CD4-positive, alpha-beta T cell (primary cell): Measurements from ENCODE around the gene PPP6C. TPM values are rescaled to one million over a fixed set of nuclear protein-coding genes. Genes with fewer than 3 reads are reported as not detected.
"Not testable (repeated sequence)": the region's sequence is repeated elsewhere in the genome, so short reads cannot be mapped to it uniquely, and the experiment has no call there.

ENCODE experiments used
- ATAC-seq: fragments of 200-7000 bp; cut with Tn5 transposase; one replicate; pipeline ENCODE4 v1.10.0; 2022; ENCODE audit warnings: mild to moderate bottlenecking; ENCODE audit not compliant: poor library complexity
- CTCF ChIA-PET: fragments of 350-600 bp; sonication (Branson Sonifier 250); formaldehyde crosslinking; loops from one replicate; lab custom pipeline; 2021; ENCODE audit warnings: antibody characterized with exemption, inconsistent platforms; lab: Charles Lee
- POLR2A ChIA-PET: fragments of 350-600 bp; sonication (Branson Sonifier 250); formaldehyde crosslinking; loops from one replicate; lab custom pipeline; 2021; ENCODE audit warnings: antibody characterized with exemption, inconsistent platforms; lab: Charles Lee
- DNase-seq, 14 experiments: peaks; one replicate each; pipeline ENCODE4 v3.0.0-alpha.2; 2013 to 2020; ENCODE audit warnings: mixed read lengths in 2 of 14
- H3K27ac ChIP-seq, 2 donors: one replicate each; pipeline versions ENCODE4 v1.5.1 to v1.7.0; 2013; ENCODE audit warnings: low read length in 2 of 2, low read depth in 1 of 2, mild to moderate bottlenecking in 1 of 2
- H3K27me3 ChIP-seq, 2 experiments: 1 replicate in 1 of 2; 2 replicates in 1 of 2; pipeline versions ENCODE4 v1.6.1 to v1.7.0; 2013; ENCODE audit warnings: low read length in 2 of 2, control low read depth in 1 of 2, mild to moderate bottlenecking in 1 of 2, moderate library complexity in 1 of 2; ENCODE audit not compliant: insufficient read depth in 2 of 2, control insufficient read depth in 1 of 2
- H3K36me3 ChIP-seq: one replicate; pipeline ENCODE4 v1.6.1; 2013; ENCODE audit warnings: low read length, control low read depth; ENCODE audit not compliant: insufficient read depth
- H3K4me1 ChIP-seq: one replicate; pipeline ENCODE4 v1.6.1; 2013; ENCODE audit warnings: low read length, control low read depth; ENCODE audit not compliant: insufficient read depth
- H3K4me3 ChIP-seq: one replicate; pipeline ENCODE4 v1.5.1; 2013; ENCODE audit warnings: mild to moderate bottlenecking, low read length, moderate library complexity
- H3K9me3 ChIP-seq, 2 experiments: 1 replicate in 1 of 2; 2 replicates in 1 of 2; pipeline versions ENCODE4 v1.6.1 to v1.7.0; 2013; ENCODE audit warnings: low read length in 2 of 2, mild to moderate bottlenecking in 2 of 2, control low read depth in 1 of 2, moderate library complexity in 1 of 2; ENCODE audit not compliant: control insufficient read depth in 1 of 2, insufficient read depth in 1 of 2
- H3K27ac Mint-ChIP-seq: one replicate; pipeline ENCODE4 v1.8.0; 2020; ENCODE audit warnings: mixed read lengths
- H3K27me3 Mint-ChIP-seq: one replicate; pipeline ENCODE4 v1.8.0; 2021; ENCODE audit warnings: mixed read lengths
- H3K36me3 Mint-ChIP-seq: one replicate; pipeline ENCODE4 v1.8.0; 2021; ENCODE audit warnings: low read depth, mixed read lengths
- H3K4me1 Mint-ChIP-seq: one replicate; pipeline ENCODE4 v1.8.0; 2021; ENCODE audit warnings: low read depth, mixed read lengths
- H3K4me3 Mint-ChIP-seq: one replicate; pipeline ENCODE4 v1.8.0; 2020; ENCODE audit warnings: mild to moderate bottlenecking, mixed read lengths
- H3K9me3 Mint-ChIP-seq: one replicate; pipeline ENCODE4 v1.8.0; 2020; ENCODE audit warnings: mixed read lengths
- CTCF ChIP-seq: fragments of 200-600 bp; IDR thresholded peaks from one replicate; pipeline ENCODE4 v1.8.0; 2022; ENCODE audit warnings: antibody characterized with exemption, mild to moderate bottlenecking
- intact Hi-C, 2 experiments: fragments of 100-400 bp; cut with DNase I in 1 of 2; cut with micrococcal nuclease in 1 of 2; formaldehyde crosslinking; loops; one replicate each; pipeline versions ENCODE4 v1.15.1 to v1.9.0; 2023 to 2025; cut with DNase I, micrococcal nuclease
- total RNA-seq, 174 experiments: library from RNA in 2 of 174; stranded (reverse) in 2 of 174; gene quantifications; one replicate each; pipeline ENCODE4 v1.2.3 and lab custom pipeline; 2021 to 2026

Gene PPP6C
- total RNA-seq, 2 experiments from 2014 or later = 32.9 to 35.3 TPM

GRCh38 chr9:125235804-125236519 lies 46.4 kb upstream of the PPP6C start:
- Mint-ChIP-seq H3K27me3 (no peaks in the 10 kb centered on the region), H3K36me3 (peaks cover 81% of the 10 kb centered on the region), H3K4me1 (peaks cover 56% of the 10 kb centered on the region), H3K4me3 (peak overlapping the region; percentile 34), H3K27ac (peak overlapping the region; percentile 72), H3K9me3 (no peaks in the 10 kb centered on the region)
- no peak overlapping the region for H3K4me3 ChIP-seq
- DNase-seq = no peak
- H3K9me3 ChIP-seq = no peaks in the 10 kb centered on the region
- peaks cover 68% of the 10 kb centered on the region for H3K36me3 ChIP-seq
- ATAC-seq = no peak
- intact Hi-C loops = no loop called here
- ChIA-PET CTCF (interaction anchor here (0.8 kb wide), 1 partner anchor 20 kb away, joined by 3 read pairs; no protein-coding TSS in a partner anchor), POLR2A (interaction anchor here (0.6 to 1.0 kb wide), 3 partner anchors 33 to 639 kb away, joined by 3 read pairs; no protein-coding TSS in a partner anchor)
- H3K27ac ChIP-seq = no peak overlapping the region
- peaks cover 27% of the 10 kb centered on the region for H3K4me1 ChIP-seq
- TF ChIP-seq CTCF = no peak
- H3K27me3 ChIP-seq = no peaks in the 10 kb centered on the region

GRCh38 chr9:125234099-125234498 lies 44.5 kb upstream of the PPP6C start:
- intact Hi-C loops, H3K4me3 ChIP-seq, ATAC-seq, DNase-seq, H3K27ac Mint-ChIP-seq, POLR2A ChIA-PET, H3K9me3 Mint-ChIP-seq, H3K27me3 Mint-ChIP-seq, H3K27me3 ChIP-seq, H3K9me3 ChIP-seq, CTCF ChIA-PET, H3K27ac ChIP-seq, H3K4me3 Mint-ChIP-seq: not testable (repeated sequence)
- H3K4me1 Mint-ChIP-seq = peaks cover 45% of the 10 kb centered on the region
- peaks cover 65% of the 10 kb centered on the region for H3K36me3 ChIP-seq
- H3K4me1 ChIP-seq = peaks cover 20% of the 10 kb centered on the region
- peaks cover 74% of the 10 kb centered on the region for H3K36me3 Mint-ChIP-seq

GRCh38 chr9:125233678-125234077 lies 44.1 kb upstream of the PPP6C start:
- Histone ChIP-seq H3K27me3 (no peaks in the 10 kb centered on the region), H3K9me3 (no peaks in the 10 kb centered on the region), H3K4me3 (no peak overlapping the region), H3K27ac (no peak overlapping the region), H3K4me1 (peaks cover 16% of the 10 kb centered on the region), H3K36me3 (peaks cover 61% of the 10 kb centered on the region)
- ATAC-seq (no peak), DNase-seq (peak in 1 of 14 experiments; percentile 10)
- H3K27me3 Mint-ChIP-seq = no peaks in the 10 kb centered on the region
- ChIA-PET CTCF (no interaction called here), POLR2A (no interaction called here)
- H3K4me3 Mint-ChIP-seq = no peak overlapping the region
- H3K4me1 Mint-ChIP-seq = peaks cover 41% of the 10 kb centered on the region
- peaks cover 69% of the 10 kb centered on the region for H3K36me3 Mint-ChIP-seq
- intact Hi-C loops = no loop called here
- no peak for TF ChIP-seq CTCF
- H3K27ac Mint-ChIP-seq = peak overlapping the region; percentile 32
- H3K9me3 Mint-ChIP-seq = no peaks in the 10 kb centered on the region
